NCI-H460 (cell line): ENCODE measurements around the gene OGFR. TPM values are rescaled to one million over a fixed set of nuclear protein-coding genes. Genes with fewer than 3 reads are reported as not detected.

ENCODE experiments used
- DNase-seq: peaks from one replicate; pipeline ENCODE4 v3.0.0-alpha.2; 2016; ENCODE audit warnings: low read depth; ENCODE audit errors: extremely low read depth
- total RNA-seq: library from RNA; depleted of rRNA; stranded (reverse); fragments of >200 nt; shearing (Covaris generic); gene quantifications from 2 replicates; pipeline ENCODE4 v1.2.3, GENCODE V29; 2014

Gene OGFR
- total RNA-seq, 1 experiment from 2014 or later, result 32.6 TPM

DNA sequence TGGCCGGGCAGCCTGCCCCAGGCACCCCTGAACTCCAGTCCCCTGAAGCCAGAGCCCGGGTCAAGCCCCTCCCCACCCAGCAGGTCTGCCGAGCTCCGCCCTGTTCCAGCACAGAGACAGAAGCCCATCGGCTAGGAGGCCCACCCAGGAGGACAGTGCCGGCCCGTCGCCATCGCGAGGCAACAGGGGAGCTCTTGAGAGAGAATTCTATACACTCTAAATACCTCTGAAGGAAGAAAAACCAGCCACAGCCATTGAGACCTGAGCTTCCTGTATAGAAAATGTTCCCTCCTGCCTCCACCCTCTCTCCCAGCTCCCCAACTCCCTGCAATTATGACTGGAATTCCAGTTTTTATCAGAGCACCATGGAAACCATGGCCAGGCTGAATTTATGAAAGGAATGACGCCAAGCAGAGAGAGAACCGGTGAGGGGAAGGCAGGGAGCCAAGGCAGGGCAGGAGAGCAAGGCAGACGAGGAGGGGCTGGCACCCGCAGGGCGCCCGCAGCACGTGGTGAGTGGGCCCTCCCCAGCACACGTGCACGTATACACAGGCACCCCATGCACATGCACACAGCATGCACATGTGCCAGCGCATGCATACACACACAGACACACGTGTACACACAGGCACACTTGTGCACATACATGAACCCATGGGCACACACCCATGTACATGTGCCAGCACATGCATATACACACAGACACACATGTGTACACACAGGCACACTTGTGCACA lies 35.9 kb upstream of the OGFR start:
- no peak for DNase-seq

DNA sequence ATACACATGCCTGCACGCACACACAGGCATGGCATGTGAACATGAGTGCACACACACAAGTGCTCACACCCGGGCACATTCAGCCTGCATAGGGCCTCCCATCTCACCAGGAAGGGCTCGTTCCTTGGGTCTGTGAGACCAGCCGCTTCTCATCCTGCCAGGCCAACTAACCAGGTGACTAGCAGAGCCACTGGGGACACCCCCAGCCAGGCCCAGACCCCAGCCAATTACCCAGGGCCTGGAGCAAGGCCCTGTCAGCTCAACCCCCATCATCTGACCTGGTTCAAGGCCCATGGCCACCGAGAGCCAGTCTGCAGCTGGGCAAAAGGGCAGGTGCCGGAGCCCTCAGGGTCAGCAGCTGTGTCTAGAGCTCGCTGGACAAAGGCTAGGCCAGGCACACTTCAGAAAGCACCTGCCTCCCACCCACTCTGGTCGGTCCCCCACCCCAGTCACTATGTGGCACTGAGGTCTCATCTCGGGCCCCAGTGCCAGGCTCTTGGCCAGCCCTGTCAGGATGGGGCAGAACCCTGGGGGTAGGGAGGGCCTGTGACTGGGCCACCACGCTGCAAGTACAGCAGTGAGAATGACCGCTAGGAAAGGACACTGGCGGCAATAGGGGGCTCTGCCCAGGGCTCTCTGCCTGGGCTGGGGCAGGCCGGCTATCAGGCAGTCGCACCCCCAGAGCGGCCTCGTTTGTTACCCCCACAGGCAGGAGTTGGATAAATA lies 35.1 kb upstream of the OGFR start:
- DNase-seq, result no peak

DNA sequence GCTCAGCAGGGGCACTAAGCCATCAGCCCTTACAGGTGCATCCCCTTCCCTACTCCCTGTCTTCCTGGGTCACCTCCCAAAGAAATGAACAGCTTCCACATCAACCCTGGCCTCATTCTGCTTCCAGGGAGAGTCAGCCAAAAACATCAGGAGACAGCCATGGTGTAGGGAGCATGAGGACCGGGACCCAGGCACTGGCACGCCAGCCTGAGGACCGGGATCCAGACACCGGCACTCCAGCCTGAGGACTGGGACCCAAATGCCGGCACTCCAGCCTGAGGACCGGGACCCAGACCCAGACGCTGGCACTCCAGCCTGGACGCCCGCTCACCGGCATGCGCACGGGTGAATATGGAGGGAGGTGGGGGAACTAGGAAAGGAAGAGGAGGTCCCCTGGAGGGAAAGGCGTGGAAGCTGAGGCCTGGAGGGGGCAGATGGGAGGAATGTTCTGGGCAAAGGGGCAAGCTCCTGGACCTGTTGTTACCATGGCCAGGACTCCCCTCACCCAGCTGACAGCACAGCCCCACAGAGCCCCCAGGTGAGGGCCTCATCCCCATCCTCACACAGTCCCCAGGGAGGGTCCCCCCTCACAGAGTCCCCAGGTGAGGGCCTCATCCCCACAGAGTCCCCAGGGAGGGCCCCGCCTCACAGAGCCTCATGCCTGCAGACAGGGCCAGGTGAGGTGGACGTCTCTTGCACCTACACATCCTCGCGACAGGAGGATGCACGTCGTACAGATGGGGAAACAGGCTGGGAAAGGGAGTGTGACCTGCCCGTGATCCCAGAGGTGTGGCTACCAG lies 34.3 kb upstream of the OGFR start:
- no peak for DNase-seq

DNA sequence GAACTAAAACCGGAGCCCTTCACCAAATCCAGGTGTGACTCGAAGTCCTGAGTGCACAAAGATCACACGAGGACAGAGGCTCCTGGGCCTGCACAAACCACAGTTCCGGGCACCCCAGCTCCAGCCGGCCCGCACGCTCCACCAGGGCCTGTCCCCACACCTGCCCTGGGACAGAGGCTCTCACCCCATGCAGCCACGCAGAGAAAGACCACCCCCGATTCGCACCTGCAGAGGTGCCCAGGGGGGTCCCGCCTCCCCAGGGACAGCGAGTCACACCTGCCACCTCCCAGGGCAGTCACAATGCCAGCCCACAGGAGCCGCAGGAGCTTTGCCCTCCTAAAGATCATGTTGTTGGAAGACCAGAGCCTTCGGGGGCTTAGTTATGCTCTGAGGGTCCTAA lies 33.7 kb upstream of the OGFR start:
- DNase-seq, result no peak

DNA sequence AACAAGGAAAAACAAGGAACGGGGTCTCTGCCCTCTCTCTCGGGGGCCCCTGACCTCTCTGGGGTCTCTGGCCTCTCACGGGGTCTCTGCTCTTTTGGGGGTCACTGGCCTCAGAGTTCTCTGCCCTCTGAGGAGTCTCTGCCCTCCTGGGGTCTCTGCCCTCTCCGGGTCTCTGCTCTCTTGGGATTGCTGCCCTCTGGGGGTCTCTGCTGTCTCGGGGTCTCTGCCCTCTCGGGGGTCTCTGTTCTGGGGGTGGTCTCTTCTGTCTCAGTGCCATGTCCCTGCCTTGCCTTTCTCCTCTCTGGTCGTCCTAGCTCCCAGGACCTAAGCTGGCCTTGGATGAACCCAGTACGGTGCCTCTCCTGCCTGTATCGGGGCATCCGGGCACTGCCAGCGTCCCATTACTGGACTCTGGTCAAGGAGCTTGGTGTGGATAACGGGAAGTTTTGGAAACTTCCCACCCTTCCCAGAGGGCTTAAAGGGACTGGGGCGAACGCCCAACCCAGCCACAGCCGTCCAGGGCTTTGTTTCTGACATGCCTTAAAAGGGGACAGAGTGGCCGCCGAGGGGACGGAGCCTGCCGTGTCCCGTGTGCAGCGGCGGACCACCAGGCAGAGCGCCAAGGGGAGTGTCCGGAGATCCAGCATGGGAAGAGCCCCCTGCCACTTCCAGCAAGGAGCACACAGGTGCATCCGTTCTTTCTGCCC lies 33.1 kb upstream of the OGFR start:
- DNase-seq, result no peak

DNA sequence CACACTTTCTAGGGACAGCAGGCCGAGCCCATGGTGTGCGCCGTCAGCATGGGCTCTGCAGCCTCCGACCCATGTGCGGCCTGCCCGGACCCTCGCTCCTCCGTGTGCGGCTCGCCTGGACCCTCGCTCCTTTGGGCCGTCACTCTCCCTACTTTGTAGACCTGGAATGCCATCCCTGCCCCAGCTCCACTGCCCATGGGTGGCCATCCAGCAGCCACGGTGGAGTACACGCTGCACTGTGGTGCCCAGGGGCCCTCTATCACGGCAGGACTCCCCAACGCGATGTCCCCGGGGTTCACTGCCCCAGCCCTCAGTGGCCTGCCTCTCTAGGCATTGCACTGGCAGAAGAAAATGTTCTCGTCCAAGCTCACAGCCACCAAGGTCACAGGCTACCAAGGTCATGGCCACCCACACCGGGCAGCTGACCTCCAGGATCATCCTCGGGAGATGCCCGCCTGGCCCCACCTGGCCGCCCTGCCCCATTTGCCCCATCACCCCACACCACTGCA lies 32.5 kb upstream of the OGFR start:
- DNase-seq, result no peak

DNA sequence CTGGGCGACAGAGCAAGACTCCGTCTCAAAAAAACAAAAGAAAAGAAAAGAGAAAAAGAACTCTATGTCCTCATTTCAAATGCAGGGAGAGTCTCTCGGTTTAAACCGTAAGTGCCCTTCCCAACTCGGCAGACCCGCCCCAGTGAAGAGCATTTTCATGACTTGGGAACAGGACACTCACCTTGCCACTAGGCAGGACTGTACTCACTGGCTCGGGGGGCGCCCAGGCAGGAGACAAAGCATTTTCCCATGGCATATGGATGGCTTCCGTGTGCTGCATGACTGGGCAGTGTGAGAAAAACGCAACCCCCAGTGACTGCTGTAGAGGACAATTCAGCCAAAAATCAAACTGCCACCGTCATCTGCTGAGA lies 32.0 kb upstream of the OGFR start:
- DNase-seq, result no peak

DNA sequence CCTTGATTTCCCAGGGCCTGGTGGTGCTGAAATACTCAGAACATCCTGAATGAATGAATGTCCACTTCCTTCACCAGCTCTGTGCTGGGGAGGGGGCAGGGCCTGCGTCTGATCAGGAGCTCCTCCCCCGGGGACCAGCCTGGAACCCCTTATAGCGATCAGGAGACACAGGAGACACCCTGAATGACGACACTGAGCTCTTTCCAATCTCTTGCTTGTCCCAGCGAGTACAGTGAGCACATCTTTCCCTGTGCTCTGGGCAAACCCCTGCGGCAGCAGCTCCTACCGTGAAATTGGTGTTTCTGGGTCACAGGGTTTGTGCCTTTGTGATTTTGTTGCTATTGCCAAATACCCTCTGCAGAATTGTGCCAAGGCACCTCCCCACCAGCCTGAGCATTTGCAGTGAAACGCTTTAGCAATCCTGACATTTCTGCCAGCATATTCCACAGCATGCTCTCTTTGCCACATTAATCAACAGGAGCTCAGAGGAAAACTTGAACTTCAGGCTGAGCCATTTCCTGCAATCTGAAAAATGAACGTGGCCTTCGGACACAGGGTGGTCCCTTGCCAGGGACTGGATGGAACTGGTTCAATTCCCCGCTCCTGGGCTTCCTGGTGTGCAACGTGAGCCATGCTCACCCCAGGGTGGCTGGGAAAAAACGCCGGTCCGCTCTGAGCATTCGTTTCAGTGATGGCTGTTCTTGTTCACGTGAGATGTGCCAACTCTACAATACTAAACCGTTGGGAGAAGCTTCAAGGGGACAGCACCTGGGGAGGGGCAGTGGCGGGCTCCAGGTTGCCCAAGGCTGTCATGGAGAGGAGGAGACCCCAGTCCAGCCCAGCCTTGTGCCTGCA lies 31.4 kb upstream of the OGFR start:
- DNase-seq, result no peak

DNA sequence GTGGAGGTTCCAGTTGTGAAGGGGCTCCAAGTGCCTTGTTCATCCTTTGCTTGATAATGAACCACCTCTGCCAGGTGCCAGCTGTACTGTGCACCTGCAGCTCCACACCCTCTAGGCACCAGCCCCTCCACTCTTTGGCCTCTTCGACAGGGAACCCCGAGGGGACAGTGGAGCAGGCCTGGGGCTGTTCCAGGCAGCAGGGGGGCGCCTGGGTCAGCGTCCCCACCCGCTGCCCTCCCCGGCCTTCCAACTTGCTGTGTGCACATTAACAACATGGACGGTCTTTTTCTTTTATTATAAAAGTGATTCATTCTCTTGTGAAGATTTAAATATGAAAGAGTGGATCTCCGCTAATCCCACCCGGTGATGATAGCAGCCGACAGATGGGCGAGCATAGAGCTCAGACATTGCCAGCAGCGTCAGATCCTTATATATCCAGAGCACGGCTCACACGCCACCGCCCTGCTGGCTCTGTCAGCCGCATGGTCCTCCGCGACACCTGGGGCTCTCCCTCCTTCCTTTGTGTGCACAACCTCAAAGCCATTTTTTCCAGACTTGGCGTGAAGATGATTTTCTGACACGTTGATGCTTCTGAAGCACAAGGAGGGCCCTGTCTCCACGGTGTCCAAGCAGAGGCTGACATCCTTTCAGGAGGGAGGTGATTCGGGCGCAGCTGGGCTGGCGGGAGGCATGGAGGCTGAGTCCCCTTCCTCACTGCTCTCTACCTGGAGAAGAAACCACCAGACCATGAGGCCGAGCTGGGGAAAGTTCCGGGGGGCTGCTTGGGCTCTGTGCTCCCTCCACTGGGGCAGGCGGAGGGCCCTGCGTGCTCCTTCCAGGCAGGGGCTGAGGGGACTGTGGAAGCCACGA lies 30.6 kb upstream of the OGFR start:
- DNase-seq, result no peak

DNA sequence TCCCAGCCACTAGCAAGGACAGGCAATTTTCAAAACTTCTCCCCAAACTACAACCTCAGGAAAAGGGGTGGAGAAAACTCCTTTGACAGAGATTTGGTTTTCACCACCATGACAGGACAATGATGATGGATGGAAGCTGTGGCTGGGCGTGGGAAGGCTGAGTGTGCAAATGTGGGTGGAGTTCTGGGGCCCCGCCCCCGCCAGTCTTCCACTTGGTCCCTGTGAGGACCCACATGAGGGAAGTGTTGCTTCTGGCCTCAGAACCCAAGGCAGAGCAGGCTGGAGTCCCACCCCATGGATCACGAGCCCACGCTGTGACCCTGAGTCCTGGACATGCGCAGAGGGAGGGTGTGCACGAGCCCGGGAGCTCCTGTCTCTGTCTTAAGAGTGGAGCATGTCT lies 29.9 kb upstream of the OGFR start:
- DNase-seq, result no peak

DNA sequence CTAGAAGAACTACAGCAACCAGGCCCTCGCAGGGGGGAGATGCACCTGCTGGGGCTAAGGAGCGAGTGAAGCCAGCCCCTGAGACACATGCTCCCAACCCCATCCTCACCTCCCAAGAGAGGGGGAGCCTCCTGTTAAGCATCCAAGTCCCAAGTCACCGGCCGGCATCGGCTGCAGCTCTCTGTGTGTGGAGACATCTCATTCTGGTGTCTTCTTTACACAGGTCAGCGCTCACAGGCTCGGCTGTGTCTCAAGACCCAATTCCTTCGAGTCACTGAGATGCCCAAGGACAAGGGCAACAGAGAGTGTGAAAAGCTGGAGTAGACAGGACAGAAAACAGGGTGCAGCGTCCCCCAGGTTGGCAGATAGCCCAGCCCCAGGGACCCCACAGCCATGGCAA lies 29.4 kb upstream of the OGFR start:
- no peak for DNase-seq

DNA sequence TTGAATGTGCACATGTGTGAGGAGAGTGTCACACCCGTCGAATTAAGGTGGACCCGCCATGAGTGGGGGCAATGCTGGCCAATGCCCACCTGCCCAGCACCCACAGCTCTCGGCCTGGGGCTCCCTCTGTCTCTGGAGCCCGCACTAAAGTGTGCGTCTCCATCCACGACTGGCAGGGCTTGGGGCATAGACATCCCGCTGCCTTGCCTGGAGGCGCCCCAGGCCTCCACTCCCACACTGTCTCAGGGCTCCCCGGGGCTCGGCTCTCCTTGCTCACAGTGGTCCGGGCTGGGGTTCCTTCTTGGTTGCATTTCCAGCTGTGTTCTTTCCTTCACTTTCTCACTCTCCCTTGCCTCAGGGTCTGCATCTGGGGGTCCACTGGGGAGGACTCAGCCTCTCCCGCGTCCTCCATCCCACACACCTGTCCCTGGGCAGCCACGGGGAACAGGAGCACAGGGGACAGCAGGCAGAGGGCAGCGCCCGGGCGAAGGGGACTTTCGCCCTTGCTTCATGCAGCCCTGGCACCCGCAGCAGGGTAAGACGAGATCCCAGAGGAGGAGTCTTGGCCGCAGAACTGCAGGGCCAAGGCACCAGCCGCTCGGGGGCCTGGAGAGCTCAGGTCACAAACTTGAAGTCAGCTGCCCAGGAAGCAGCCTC lies 28.5 kb upstream of the OGFR start:
- no peak for DNase-seq

DNA sequence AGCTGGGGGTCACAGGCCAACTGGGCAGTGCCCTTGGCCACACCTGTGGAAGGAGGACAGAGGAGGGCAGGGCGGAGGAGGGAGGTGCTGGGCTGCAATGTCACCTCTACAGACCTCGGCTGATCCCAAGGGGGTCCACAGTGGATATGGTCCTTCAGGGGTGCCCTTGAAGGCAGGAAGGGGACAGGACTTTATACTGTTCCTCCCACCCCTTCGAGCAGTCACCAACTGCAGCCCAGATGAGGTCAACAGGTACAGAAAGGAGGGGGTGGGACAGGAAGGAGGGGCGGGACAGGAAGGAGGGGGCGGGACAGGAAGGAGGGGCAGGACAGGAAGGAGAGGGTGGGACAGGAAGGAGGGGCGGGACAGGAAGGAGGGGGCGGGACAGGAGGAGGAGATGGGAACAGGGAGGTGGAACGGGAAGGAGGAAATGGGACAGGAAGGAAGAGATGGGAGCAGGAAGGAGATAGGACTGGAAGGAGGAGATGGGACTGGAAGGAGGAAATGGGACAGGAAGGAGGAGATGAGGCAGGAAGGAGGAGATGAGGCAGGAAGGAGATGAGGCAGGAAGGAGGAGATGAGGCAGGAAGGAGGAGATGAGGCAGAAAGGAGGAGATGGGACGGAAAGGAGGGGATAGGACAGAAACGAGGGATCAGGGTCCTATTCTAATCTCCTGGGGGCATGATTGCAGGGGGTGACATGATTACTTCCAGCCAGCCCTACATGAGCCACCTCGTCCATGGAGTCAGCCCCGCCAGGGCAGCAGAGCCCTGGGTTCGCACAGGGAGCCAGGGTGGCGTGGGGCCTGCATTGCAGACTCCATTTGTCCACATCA lies 27.7 kb upstream of the OGFR start:
- peak; percentile 77 for DNase-seq

DNA sequence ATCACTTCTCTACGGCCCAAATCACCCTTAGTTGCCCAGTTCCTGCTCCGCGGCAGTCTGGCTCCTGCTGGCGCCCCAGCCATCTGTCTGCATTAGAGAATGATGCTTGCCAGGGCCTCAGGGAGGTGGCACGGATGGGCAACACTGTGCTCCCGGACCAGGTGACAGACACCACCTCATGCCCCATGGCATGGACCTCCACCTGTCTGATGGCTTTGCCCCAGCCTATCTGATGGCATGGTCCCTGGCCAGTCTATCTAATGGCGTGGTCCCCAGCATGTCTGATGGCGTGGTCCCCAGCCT lies 27.2 kb upstream of the OGFR start:
- DNase-seq, result no peak

DNA sequence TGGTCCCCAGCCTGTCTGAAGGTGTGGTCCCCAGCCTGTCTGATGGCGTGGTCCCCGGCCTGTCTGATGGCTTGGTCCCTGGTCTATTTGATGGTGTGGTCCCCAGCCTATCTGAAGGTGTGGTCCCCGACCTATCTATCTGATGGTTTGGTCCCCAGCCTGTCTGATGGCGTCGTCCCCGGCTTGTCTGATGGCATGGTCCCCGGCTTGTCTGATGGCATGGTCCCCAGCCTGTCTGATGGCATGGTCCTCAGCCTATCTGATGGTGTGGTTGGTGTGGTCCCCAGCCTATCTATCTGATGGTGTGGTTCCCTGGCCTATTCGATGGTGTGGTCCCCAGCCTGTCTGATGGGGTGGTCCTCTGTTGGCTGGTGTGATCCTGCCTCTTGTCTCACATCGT lies 26.6 kb upstream of the OGFR start:
- no peak for DNase-seq

DNA sequence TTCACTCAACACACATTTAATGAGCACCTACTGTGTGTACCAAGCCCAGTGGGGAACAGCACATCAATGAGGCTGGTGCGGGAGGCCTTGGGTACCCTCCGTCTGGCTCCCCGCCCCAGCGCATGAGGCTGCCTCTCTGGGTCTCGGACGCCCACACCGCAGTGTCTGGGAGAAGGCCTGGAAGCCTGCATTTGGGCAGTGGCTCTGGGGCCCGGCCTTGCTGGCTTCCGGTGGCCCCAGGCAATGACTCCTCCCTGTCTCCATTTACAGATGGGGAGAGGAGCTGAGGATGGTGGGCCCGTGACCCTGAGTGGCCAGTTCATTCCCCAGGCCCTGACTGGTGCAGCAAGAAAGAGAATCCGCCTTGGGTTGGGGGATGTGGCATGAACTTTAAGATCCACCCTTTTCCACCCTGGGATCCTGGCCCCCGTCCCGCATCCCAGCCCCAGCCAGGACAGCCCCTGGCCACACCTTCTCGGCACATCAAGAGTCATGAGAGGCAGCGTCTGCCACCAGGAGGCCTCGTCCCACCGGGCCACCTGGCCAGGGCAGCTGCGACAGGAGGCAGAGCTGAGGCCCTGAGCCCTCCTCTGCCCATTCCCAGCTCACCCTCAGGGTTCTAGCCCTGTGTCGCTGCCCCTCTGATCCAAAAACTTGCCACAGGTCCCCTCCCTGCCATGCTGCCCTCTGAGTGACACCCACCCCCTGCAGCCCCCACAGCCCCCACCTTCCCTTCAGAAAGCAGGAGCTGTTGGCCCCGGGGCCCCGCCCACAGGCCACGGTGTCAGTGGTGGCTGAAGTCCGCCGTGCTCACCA lies 25.8 kb upstream of the OGFR start:
- no peak for DNase-seq

DNA sequence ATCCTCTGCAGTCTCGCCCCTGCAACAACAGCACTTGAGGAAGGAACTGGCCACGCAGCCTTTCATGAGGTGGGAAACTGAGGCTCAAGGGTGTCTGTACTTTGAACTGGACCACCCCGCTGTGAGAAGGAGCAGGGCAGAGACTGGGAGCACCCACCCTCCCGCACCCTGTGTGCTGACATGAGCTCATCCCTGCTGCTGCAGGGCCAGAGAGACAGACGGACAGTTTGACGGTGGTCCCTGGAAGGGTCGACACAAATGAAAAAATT lies 25.3 kb upstream of the OGFR start:
- no peak for DNase-seq
